Measurements from ENCODE around the gene HOXB9. TPM values are rescaled to one million over a fixed set of nuclear protein-coding genes. Genes with fewer than 3 reads are reported as not detected.

HOXB9 gene
- total and polyA plus RNA-seq, 2 donors (not counting 3 experiments of a cell fraction or from before 2014, with no cell fraction given) = 0.79 to 1.1 TPM

DNA sequence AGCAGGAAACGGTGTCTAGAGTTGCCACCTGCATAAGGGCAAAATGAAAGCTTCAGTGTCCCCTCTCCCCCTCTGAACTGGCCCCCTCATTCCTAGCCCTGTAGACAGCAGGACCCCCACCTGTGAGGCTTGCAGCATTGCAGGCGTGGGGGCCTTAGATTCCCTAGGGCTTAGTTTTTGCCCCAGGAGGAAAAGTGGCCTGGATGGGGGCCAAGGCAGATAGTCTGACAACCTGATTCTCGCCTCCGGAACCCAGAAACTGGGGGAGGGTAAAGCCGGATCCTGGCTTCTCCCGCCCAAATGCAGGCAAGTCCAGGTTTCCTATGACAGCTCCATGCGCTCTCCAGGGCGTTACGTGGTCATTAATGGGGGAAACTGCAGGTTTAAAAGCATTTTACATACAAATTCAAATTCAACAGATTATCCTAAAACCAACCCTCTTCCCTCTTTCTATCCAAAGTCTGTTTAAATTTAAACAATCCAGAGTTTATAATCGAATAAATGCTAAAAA lies 20.7 kb downstream of the HOXB9 start:
- peak overlapping the region; percentile 95 for H3K4me2 ChIP-seq (ENCODE audit: insufficient read depth, low read length)
- CTCF ChIA-PET = interaction anchor here (1.3 to 2.0 kb wide), 2 partner anchors 344 to 580 kb away, joined by 3 to 4 read pairs; no protein-coding TSS in a partner anchor

More for the DNA sequence above, 20.7 kb downstream of the HOXB9 start:
- dilution Hi-C loops (cut with MboI; ENCODE audit: extremely low pct_ligation_motif_present, low sequenced_read_pairs) = no loop called here
- POLR2A ChIA-PET = interaction anchor here (0.6 to 1.0 kb wide), 2 partner anchors 9 to 236 kb away, joined by 4 to 7 read pairs; partner anchors contain the start of gene HOXB8
- TF ChIP-seq GATA2 (IDR thresholded peaks at IDR 0.05; ENCODE audit: insufficient read depth, insufficient read length, low read depth, low read length) = no peak
- TF ChIP-seq, protein P1, sequence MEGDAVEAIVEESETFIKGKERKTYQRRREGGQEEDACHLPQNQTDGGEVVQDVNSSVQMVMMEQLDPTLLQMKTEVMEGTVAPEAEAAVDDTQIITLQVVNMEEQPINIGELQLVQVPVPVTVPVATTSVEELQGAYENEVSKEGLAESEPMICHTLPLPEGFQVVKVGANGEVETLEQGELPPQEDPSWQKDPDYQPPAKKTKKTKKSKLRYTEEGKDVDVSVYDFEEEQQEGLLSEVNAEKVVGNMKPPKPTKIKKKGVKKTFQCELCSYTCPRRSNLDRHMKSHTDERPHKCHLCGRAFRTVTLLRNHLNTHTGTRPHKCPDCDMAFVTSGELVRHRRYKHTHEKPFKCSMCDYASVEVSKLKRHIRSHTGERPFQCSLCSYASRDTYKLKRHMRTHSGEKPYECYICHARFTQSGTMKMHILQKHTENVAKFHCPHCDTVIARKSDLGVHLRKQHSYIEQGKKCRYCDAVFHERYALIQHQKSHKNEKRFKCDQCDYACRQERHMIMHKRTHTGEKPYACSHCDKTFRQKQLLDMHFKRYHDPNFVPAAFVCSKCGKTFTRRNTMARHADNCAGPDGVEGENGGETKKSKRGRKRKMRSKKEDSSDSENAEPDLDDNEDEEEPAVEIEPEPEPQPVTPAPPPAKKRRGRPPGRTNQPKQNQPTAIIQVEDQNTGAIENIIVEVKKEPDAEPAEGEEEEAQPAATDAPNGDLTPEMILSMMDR (IDR thresholded peaks at IDR 0.05; ENCODE audit: extremely low read depth in 1 of 2, insufficient read depth in 1 of 2, low read depth in 1 of 2, low read length in 2 of 2) = no peak
- no peak for TF ChIP-seq FOS (IDR thresholded peaks at IDR 0.05; ENCODE audit: borderline replicate concordance, insufficient read depth, low read length)
- TF ChIP-seq, protein P2, sequence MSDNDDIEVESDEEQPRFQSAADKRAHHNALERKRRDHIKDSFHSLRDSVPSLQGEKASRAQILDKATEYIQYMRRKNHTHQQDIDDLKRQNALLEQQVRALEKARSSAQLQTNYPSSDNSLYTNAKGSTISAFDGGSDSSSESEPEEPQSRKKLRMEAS (IDR thresholded peaks at IDR 0.05; ENCODE audit: insufficient read depth, insufficient read length) = no peak
- TF ChIP-seq POLR2AphosphoS5 (IDR thresholded peaks at IDR 0.05; ENCODE audit: insufficient read depth, low read depth, low read length) = no peak
- TF ChIP-seq EZH2 (IDR thresholded peaks at IDR 0.05; ENCODE audit: borderline replicate concordance, low read depth, low read length, severe bottlenecking) = no peak
- TF ChIP-seq MYC (IDR thresholded peaks at IDR 0.05; ENCODE audit: low read depth, low read length) = no peak
- TF ChIP-seq JUN (IDR thresholded peaks at IDR 0.05; ENCODE audit: borderline replicate concordance, insufficient read depth, insufficient read length, low read depth) = no peak
- H3K4me3 ChIP-seq (replicated peaks in 1 of 3; ENCODE audit: insufficient read depth in 1 of 3, low read depth in 1 of 3, low read length in 3 of 3) = peak overlapping the region in 2 of 3 experiments; percentile 47 to 97
- H3K9me1 ChIP-seq (replicated peaks; ENCODE audit: control insufficient read depth, extremely low read depth, insufficient read depth, low read length) = no peaks in the 10 kb centered on the region
- H4K20me1 ChIP-seq (replicated peaks; ENCODE audit: control insufficient read depth, extremely low read depth, insufficient read depth, low read length) = no peaks in the 10 kb centered on the region
- peak overlapping the region; percentile 77 for H2AFZ ChIP-seq (ENCODE audit: low read depth, low read length)
- peak overlapping the region; percentile 54 for H3K27ac ChIP-seq (ENCODE audit: insufficient read depth, low read depth, low read length)
- H3K79me2 ChIP-seq (ENCODE audit: control insufficient read depth, insufficient read depth, low read length) = peaks cover 55% of the 10 kb centered on the region
- no TSS peak for BruUV-seq (replicated peaks)
- H3K4me1 ChIP-seq (ENCODE audit: control insufficient read depth, extremely low read depth, insufficient read depth, low read length) = peaks cover 30% of the 10 kb centered on the region
- intact Hi-C loops (cut with micrococcal nuclease) = no loop called here
- H3K9ac ChIP-seq (replicated peaks; ENCODE audit: extremely low read depth, insufficient read depth, low read length) = peak overlapping the region; percentile 87
- DNase-seq (ENCODE audit: low read depth, low spot score) = no peak
- no peaks in the 10 kb centered on the region for H3K9me3 ChIP-seq (replicated peaks; ENCODE audit: control insufficient read depth, insufficient read depth, low read length)
- peak; percentile 65 for FAIRE-seq
- no peaks in the 10 kb centered on the region for H3K27me3 ChIP-seq (ENCODE audit: control insufficient read depth in 2 of 2, insufficient read depth in 2 of 2, low read length in 2 of 2)
- no peaks in the 10 kb centered on the region for H3K36me3 ChIP-seq (ENCODE audit: control insufficient read depth in 2 of 2, extremely low read depth in 1 of 2, insufficient read depth in 2 of 2, low read length in 2 of 2)

Data from endothelial cell of umbilical vein (primary cell).